LNCaP clone FGC (cell line): ENCODE results near the gene RBM33.

Experiments
- DNase-seq: peaks from one replicate; pipeline ENCODE4 v3.0.0-alpha.2; 2011; ENCODE audit warnings: low read depth
- H3K4me3 ChIP-seq: 2 replicates; pipeline ENCODE4 v1.5.1; 2011; ENCODE audit warnings: mild to moderate bottlenecking, low read depth, low read length, control low read depth
- TF ChIP-seq, protein P1 (sequence below): IDR thresholded peaks from 2 replicates; pipeline ENCODE4 v1.5.1; 2012; ENCODE audit warnings: mild to moderate bottlenecking; ENCODE audit not compliant: control insufficient read depth, insufficient read depth; ENCODE audit errors: extremely low read depth

Gene RBM33

DNA sequence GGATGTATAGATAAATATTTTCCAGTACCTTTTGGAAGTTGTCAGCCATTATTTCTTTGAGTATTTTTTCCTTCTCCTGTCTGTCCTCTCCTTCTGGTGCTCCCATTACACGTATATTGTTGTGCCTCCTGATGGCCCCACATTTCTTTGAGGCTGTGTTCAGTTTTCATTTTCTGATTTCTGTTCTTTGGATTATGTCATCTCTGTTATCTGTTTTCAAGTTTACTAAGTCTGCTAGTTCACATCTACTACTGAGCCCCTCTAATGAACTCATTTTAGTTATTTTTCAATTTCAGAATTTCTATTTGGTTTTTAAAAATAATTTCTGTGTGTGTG lies 16.3 kb downstream of the RBM33 start:
- DNase-seq, result no peak
- TF ChIP-seq, protein P1, sequence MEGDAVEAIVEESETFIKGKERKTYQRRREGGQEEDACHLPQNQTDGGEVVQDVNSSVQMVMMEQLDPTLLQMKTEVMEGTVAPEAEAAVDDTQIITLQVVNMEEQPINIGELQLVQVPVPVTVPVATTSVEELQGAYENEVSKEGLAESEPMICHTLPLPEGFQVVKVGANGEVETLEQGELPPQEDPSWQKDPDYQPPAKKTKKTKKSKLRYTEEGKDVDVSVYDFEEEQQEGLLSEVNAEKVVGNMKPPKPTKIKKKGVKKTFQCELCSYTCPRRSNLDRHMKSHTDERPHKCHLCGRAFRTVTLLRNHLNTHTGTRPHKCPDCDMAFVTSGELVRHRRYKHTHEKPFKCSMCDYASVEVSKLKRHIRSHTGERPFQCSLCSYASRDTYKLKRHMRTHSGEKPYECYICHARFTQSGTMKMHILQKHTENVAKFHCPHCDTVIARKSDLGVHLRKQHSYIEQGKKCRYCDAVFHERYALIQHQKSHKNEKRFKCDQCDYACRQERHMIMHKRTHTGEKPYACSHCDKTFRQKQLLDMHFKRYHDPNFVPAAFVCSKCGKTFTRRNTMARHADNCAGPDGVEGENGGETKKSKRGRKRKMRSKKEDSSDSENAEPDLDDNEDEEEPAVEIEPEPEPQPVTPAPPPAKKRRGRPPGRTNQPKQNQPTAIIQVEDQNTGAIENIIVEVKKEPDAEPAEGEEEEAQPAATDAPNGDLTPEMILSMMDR, result no peak

DNA sequence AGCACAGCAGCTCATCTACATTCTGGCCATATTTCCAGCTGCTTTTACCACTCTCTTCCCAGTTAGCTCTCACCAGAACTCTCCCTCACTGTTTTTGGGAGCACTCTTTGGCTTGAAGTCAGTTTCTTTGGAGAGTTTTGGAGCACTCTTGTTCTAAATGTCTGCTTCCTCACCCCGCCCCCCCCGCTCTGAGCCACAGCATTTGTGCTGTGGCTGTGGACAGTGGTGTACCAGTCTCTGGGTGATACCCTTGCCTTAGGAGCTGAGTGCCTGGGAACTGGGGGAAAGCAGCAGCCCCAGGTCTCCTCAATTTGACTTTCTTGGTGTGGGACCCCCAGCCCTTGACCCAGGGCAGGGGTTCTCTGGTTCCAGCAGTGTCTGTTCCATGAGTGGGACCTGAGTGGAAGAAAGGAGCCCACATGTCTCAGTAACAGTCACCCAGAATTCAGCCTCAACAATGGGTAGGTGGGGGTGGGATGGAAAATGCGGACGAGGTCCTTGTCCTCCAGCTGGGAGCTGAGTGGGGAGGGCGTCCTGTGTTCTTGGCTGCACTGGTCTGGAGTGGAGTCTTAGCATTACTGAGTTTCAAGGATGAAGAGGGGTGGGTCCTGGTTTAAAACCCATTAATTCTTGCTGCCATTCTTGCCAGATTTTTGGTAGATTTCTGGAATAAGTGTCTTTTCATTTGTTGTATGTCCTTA lies 18.0 kb downstream of the RBM33 start:
- TF ChIP-seq, protein P1, result no peak
- no peak overlapping the region for H3K4me3 ChIP-seq
- DNase-seq, result no peak

More for the DNA sequence above, 16.3 kb downstream of the RBM33 start:
- no peak overlapping the region for H3K4me3 ChIP-seq

DNA sequence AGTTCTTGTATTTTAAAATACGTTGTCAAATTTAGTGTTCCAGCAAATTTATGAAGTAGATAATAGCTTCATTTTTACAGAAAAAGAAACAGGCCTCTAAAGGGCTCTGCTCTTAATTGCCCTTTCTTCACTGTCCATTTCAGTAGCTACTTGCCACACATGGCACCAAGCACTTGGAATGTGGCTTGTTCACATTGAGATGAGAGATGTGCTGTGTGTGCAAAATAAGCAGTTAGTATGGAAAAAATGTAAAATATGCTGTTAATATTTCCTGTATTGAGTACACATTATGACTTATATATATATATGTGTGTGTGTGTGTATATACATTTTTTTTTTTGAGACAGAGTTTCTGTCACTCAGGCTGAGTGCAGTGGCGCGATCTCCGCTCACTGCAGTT lies 19.5 kb downstream of the RBM33 start:
- no peak for DNase-seq
- TF ChIP-seq, protein P1, result no peak
- H3K4me3 ChIP-seq, result no peak overlapping the region

DNA sequence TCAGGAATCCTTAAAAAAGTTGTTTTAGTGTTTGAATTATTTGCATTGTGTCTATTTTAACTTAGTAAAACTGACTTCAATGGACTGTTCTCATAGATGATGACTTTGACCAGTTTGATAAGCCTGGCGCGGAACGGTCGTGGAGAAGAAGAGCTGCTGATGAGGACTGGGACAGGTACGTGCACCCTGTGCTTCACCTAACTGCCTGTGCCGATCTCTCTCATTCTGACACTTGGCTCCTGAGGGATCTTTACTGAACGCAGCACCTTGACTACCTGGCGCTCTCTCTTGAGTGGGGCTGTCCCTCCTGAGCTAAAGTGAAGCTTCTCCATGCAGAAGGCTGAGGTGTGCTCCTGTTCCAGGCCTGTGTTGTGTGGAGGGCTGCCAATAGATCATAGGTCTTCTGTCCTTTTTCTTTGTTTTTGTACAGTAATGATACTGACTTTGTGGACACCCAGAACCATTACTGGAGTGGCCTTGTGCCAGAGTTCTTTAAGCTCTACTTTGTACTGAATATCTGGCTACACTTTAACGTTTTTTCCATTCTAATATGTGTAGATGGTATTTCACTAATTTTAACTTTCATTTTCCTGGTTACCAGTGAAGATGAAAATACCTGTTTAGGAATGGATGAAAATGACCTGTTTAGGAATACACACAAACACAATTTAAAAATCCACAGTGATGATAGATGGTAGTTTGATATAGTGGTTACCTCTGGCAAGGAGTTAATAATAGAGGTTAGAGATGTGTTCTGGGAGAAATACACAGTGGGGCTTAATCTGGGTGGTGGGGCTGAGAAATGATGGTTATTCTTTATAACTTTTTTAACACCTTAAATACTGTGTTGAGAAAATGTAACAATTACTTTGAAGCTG lies 20.9 kb downstream of the RBM33 start:
- TF ChIP-seq, protein P1, result no peak
- DNase-seq, result no peak

DNA sequence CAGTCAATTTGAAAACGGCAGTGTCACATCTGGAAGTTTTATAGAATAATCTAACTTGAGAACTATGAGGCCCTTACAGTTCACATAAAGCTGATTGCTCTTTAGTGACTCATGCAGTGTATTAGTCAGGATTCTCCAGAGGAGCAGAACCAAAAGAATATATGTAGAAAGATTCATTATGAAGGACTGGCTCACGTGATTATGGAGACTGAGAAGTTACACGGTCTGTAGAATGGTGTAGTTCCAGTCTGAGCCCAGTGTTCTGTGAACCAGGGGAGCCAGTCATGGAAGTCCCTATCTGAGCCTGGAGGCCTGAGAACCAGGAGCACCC lies 21.5 kb downstream of the RBM33 start:
- no peak for DNase-seq
- TF ChIP-seq, protein P1, result no peak
- H3K4me3 ChIP-seq, result no peak overlapping the region

More for the DNA sequence above, 20.9 kb downstream of the RBM33 start:
- no peak overlapping the region for H3K4me3 ChIP-seq

DNA sequence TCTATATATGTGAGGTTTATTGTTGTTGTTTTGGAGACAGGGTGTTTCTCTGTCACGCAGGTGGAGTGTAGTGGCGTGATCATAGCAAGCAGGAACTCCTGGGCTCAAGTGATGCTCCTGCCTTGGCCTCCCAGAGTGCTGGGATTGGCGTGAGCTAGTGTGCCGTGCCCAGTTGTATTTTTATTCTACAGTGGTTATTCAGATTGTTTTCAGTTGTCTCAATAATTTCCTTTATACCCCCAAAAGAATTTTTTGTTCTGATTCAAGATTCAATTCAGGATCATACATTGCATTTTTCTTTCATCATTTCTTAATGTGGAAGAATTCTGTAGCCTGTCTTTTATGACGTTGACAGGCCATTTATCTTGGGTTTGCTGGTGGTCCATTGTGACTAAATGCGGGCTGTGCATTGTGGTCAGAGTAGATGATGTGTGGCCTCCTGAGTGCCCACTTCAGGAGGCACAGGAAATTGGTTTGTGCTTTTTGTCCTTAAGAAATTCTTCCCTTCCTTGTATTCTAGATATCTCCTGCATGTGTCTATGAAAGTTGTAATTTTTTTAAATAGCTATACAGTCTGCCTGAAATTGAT lies 22.9 kb downstream of the RBM33 start:
- TF ChIP-seq, protein P1, result no peak
- DNase-seq, result no peak

More for the DNA sequence above, 22.9 kb downstream of the RBM33 start:
- no peak overlapping the region for H3K4me3 ChIP-seq
